NCI-H2227 (cell line): ENCODE data around the gene PPL.
A peak's percentile ranks its signal among the peaks of the same experiment; 100 is the strongest.
"Not testable (repeated sequence)": the region's sequence is repeated elsewhere in the genome, so short reads cannot be mapped to it uniquely, and the experiment has no call there.

Source experiments
- DNase-seq: peaks from one replicate; lab custom pipeline; 2025; ENCODE audit not compliant: unreplicated experiment; lab: John Stamatoyannopoulos, UW

The PPL gene, protein sequence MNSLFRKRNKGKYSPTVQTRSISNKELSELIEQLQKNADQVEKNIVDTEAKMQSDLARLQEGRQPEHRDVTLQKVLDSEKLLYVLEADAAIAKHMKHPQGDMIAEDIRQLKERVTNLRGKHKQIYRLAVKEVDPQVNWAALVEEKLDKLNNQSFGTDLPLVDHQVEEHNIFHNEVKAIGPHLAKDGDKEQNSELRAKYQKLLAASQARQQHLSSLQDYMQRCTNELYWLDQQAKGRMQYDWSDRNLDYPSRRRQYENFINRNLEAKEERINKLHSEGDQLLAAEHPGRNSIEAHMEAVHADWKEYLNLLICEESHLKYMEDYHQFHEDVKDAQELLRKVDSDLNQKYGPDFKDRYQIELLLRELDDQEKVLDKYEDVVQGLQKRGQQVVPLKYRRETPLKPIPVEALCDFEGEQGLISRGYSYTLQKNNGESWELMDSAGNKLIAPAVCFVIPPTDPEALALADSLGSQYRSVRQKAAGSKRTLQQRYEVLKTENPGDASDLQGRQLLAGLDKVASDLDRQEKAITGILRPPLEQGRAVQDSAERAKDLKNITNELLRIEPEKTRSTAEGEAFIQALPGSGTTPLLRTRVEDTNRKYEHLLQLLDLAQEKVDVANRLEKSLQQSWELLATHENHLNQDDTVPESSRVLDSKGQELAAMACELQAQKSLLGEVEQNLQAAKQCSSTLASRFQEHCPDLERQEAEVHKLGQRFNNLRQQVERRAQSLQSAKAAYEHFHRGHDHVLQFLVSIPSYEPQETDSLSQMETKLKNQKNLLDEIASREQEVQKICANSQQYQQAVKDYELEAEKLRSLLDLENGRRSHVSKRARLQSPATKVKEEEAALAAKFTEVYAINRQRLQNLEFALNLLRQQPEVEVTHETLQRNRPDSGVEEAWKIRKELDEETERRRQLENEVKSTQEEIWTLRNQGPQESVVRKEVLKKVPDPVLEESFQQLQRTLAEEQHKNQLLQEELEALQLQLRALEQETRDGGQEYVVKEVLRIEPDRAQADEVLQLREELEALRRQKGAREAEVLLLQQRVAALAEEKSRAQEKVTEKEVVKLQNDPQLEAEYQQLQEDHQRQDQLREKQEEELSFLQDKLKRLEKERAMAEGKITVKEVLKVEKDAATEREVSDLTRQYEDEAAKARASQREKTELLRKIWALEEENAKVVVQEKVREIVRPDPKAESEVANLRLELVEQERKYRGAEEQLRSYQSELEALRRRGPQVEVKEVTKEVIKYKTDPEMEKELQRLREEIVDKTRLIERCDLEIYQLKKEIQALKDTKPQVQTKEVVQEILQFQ (N-terminal part only)

GRCh38 chr16:4936991-4937781, at the start of gene PPL:
Gene PPL, minus strand, starts transcription at chr16:4937148. Its CDS starts 103 bp downstream, at chr16:4937045.
- DNase-seq, result peak; percentile 92

DNA sequence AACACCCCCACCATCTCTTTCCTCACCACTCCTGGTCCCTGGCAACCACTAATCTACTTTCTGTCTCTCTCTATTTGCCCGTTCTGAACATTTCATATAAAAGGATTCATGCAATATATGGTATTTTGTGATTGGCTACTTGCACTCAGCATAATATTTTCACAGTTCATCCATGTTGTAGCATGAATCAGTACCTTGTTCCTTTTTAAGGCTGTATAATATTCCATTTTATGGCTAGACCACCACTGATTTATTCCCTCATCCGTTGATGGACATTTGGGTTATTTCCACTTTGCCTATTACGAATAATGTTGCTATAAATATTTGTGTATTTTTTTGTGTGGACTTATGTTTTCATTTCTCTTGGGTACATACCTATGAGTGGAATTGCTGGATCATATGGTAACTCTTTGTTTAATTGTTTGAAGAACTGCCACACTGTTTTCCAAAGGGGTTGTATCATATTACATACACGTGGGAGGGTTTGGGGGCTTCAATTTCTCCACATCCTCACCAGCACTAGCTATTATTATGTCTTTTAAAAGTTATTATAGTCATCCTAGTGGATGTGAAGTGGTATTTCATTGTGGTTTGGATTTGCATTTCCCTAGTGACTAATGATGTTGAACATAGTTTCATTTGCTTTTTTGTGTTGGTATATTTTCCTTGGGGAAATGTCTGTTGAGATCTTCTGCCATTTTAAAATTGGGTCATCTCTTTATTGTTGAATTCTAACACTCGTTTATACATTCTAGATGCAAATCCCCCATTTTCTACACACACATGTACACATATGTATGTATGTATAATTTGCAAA, 47.4 kb upstream of the PPL start:
- no peak for DNase-seq

- DNase-seq, result no peak
These were observed 45.3 kb upstream of the PPL start for GRCh38 chr16:4982056-4982867.

DNA sequence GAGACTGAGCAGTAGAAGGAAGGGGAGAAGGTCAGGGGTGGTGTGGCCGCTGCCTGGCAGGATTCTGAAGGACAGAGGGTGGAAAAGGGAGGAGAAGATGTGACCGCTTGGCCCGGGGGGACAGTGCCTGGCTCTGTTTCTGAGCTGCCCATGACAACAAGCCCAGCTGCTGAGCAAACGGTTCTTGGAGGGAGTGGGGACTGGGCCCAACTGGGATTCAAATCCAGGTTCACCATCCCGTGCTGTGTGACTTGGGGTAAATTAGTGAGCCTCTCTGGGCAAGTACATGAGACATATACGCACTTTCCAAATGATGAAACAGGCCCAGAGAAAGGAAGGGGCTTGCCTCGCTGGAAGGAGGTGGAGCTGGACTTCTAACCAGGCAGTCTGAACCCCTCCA, 44.5 kb upstream of the PPL start:
- no peak for DNase-seq

GRCh38 chr16:4980691-4981090, 43.7 kb upstream of the PPL start:
- no peak for DNase-seq

DNA sequence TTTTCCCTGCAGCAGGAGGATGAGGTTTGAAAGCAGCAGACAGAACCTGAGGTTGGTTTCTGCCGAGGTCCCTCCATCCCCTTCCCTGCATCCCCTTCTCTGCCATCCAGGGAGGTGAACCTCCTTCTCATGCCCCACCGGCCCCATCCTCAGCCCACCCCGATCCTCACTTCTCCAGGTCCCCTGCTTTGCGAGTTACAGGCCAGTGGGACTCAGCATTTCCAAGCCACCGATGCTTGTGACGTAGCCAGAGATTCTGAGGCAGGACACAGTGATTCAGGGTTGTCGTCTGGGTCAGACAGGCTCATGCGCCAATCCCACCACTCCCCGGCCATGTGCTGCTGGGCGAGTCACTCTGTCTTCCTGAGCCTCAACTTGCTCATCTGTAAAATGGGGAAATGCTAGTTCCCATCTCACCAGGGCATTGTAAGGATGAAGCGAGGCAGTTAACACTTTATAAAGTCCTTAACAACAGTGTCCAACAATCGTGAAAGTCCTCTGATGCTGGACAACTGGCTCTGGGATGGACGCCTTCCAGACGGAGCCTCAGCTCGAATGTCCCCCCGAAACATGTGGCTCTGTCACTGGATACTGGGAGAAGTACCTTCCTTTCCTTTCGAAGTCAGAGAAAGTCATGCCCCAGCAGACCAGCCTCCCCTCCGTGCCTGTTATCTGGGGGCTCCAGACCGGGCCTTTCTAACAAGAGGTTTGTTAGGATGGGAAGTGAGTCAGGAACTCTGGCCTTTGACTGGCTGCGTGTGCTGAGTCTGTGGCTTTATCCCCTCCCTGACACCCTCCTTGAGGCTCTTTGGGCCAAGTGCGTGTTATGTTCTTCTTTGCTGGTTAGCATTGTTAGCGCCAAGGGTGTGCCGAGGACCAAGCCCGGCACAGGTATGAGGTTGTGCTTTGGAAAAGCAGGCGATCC, 43.0 kb upstream of the PPL start:
- no peak for DNase-seq

DNA sequence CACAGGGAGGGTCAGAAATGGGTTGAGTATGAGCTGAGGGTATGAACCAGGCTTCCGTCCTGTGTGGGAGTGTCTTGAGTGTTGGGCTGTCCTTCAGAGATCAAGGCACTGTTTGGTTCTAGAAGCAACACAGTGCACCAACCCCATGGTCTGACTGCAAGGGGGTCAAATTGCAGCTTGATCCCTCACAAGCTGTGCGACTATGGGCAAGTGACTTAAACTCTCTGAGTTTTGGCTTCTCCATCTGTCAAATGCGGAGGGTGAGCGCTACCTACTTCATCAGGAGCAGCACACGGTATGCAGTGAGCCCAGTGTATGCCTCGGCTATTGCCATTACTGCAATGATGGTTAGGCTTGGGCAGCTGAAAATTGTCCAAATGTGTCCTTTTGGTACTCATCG, 42.2 kb upstream of the PPL start:
- DNase-seq, result no peak

- no peak for DNase-seq
These were observed 39.7 kb upstream of the PPL start for GRCh38 chr16:4976611-4977145.

DNA sequence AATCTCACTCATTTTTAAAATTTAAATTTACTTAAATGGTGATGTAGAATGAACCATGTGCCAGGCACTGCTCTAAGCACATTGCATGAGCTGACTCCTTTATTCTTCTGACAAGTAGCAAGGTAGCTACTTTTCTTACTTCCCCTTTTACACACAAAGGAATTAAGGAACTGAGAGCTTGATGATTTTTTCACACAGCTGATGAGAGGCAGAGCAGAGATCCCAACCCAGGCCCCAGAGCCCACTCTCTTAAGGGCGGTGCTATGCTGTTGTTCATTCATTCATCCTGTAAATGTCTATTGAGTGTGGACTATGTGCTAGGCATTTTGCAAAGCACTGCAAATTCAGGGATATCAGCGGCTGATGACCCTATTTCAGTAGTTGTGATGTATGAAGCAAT, 39.1 kb upstream of the PPL start:
- no peak for DNase-seq

GRCh38 chr16:4972938-4973587, 36.1 kb upstream of the PPL start:
- DNase-seq, result no peak

GRCh38 chr16:4970010-4970409, 33.1 kb upstream of the PPL start:
- DNase-seq, result no peak

- DNase-seq, result no peak
These were observed 32.0 kb upstream of the PPL start for GRCh38 chr16:4968879-4969483.

DNA sequence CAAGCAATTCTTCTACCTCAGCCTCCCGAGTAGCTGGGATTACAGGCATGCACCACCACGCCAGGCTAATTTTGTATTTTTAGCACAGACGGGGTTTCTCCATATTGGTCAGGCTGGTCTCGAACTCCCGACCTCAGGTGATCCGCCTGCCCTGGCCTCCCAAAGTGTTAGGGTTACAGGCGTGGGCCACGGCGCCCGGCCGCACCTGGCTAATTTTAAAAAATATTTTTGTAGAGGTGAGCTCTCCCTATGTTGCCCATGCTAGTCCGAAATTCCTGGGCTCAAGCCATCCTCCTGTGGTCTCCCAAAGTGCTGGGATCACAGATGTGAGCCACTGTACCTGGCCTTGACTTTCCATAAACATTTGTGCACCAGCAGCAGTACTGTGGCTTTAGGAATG, 31.3 kb upstream of the PPL start:
- DNase-seq, result not testable (repeated sequence)

DNA sequence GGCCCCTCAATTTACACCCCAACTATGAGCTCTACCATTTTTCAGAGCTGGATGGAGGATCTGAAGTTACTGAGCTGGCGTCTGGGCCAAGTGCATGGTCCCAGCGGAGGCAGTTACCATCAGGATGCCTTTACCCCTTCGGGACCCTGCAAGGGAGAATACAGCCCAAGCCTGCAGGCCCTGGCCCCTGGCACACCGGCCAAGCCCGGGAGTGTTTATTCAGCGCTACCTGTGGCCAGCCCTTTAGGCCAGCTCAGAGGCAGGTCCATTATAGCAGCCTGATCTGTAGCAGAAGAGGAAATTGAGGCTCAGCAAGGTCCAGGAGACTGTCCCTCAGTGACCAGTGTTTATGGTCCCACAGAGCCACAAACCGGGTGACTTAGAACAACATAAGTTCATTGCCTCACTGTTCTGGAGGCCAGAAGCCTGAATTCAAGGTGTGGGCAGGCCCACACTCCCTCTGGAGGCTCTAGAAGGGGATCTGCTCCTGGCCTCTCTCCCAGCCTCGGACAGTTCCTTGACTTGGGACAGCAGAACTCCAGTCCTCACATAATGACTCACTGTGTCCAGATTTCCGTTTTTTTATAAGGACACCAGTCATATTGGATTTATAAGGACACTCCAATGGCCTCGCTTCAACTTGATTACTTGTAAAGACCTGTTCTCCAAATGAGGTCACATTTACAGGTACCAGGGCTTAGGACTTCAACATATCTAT, 29.9 kb upstream of the PPL start:
- DNase-seq, result no peak

DNA sequence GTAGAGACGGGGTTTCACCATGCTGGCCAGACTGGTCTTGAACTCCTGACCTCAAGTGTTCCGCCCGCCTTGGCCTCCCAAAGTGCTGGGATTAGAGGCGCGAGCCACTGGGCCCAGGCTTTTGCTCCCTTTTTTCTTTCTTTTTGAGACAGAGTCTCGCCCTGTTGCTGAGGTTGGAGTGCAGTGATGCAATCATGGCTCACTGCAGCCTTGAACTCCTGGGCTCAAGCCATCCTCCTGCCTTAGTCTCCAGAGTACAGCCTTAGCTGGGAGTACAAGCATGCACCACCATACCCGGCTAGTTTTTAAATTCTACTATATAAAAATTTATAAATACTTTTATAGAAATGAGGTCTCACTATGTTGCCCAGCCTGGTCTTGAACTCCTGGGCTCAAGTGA, 26.6 kb upstream of the PPL start:
- not testable (repeated sequence) for DNase-seq

GRCh38 chr16:4962716-4963115, 25.8 kb upstream of the PPL start:
- DNase-seq, result no peak
